ENCODE measurements around the gene CRB2.
A peak's percentile ranks its signal among the peaks of the same experiment; 100 is the strongest.

Gene CRB2

DNA sequence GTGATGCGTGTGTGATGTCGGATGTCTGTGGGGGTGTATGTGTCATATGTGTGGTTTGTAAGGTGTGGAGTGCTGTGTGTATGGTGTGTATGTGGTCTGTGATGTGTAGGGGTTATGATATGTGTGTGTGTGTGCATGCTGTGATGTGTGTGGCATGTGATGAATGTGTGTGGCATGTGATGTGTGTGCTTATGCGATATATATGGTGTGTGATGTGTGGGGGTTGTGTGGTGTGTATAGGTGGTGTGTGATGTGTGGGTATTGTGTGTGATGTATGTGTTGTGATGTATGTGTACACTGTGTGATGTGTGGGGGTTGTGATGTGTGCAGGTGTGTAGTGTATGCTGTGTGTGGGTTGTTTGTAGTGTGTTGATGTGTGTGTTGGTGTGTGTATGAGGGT is 9.2 kb upstream of the CRB2 start:
- no peak for DNase-seq (ENCODE audit: low read depth in 2 of 3, low spot score in 1 of 3)

DNA sequence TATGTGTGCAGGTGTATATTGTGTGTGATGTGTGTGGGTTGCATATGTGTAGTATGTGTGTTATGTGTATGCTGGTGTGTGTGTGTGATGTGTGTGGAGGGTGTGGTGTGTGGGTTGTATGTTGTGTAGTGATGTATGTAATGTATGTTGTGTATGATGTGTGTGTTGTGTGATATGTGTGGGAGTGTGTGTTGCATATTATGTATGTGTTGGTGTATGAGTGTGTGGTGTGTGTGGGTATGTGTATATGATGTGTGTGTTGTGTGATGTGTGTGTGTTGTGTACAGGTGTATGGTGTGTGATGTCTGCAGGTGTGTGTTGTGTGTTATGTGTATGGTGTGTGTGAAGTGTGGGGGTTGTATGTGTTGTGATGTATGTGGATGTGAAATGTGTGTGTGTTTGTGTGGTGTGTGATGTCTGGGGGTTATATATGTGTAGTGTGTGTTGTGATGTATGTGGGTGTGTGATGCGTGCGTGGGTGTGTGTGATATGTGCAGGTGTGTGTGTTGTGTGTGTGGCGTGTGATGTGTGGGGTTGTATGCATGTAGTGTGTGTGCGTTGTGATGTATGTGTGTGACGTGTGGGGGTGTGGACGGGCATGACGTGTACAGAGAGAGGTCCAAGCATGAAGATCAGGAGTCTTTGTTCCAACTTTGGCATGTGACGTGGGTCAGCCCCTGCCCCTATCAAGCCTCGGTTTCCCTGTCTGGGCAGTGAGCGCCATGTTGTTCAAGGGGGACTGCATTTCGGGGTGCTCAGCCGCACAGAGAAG is 8.5 kb upstream of the CRB2 start:
- DNase-seq (ENCODE audit: low read depth in 2 of 3, low spot score in 1 of 3) = no peak

DNA sequence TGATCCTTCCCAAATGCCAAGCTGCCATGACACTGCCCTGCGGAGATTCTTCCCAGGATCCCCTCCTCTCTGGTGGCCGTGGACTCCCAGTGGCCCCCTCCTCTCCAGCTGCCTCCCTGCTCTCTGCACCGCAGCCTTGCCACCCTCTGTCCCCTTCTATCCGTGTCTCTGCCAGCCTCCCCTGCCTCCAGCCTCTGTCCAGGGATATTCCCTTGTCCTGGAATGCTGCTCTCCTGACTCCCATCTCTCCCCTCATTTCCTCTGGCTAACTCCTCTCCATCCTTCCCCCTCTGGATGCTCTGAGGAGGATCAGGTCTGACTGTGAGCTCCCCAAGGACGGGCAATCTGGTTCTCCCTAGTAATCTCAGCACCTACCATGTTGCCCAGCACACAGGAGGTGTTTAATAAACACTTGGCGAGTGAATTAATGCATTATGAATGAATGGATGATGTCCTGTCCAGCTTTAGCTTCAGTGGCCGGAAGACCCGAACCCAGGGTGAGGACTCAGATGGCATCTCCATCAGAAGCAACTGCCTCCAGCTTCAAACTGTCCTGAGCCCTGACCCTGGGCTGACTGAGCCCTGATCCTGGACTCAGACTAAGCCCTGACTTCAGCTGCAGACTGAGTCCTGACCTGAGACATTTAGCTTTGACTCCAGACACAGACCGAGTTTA is 7.5 kb upstream of the CRB2 start:
- no peak for DNase-seq (ENCODE audit: low read depth in 2 of 3, low spot score in 1 of 3)

DNA sequence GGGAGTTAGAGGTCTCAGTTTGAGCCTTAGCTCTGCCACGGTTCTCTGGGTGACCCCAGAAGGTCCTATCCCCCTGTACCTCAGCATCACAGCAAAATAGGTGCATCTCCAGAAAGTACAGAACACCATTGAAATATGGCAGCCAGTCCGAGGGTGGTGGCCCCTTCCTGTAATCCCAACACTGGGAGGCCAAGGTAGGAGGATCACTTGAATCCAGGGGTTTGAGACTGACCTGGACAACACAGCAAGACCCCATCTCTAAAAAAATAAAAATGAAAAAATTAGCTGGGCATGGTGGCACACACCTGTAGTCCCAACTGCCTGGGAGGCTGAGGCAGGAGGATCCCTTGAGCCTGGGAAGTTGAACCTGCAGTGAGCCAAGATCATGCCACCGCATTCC is 7.0 kb upstream of the CRB2 start:
- DNase-seq (ENCODE audit: low read depth in 2 of 3, low spot score in 1 of 3) = no peak

DNA sequence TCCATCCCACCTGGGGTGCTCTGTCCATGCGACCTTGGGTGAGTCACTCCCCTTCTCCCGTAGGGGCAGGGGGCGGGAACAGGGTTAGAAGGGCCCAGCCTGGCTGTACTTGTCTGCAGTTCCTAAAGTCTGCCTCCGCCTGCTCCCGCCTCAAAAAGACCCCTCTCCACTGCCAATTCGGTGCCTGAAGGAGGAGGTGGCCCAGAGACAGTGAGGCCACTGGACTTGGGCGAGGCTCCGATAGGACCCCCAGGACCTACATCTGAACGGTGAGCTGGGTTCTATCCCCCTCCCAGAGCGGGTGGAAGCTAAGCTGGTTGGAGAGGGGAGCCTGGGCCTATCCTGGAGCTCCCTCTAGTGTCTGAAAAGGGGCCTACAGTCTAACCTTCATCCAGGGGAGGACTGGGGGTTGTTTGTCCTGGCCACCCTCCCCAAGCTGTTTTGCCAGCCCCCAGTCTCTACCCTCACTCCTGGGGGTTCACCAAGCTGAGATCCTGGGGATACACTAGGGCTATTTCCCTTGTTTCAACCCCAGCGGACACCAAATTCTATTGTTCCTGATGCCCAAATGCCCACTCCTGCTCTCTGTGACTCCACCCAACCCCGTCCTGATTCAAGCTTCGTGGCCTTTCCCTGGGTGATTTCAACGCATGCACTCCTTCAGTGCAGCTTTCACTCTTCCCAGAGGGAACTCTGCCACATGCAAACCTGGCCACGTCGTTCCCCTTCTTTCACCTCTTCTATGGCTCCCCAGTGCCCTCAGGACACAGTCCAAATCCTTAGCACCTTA is 6.1 kb upstream of the CRB2 start:
- peak; percentile 37 to 84 (median 52) for DNase-seq (ENCODE audit: low read depth in 2 of 3, low spot score in 1 of 3)

DNA sequence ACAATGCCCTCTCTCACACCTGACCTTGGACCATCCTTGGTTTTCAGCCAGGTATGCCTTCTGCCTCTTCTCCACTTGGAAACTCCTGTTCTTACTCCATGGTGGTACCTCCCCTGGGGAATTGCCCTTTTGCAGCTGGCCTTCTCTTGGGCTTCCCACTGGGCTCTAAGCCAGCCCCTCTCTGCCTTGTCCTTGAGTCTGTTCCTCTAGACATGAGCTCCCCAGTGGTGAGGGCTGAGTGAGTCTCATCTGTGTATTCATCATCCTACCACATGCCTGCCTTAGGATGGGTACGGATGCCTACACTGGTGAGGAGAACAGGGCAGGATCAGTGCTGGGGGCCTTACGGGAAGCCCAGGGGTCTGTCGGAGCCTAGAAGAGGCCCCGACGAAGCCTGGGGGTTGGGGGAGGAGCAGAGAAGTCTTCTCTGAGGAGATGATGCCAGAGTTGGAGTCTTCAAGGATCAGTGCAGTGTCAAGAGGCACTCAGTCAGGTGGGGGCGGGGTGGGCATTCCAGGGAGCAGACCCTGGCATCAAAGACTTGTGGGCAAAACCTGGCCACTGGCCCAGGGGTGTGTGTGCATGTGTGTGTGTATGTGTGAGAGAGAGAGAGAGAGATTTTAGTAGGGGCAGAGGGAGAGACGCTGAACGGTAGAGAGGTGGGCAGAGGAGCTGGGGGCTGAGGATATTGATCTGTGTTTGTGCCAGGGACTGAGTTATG is 5.2 kb upstream of the CRB2 start:
- no peak for DNase-seq (ENCODE audit: low read depth in 2 of 3, low spot score in 1 of 3)

DNA sequence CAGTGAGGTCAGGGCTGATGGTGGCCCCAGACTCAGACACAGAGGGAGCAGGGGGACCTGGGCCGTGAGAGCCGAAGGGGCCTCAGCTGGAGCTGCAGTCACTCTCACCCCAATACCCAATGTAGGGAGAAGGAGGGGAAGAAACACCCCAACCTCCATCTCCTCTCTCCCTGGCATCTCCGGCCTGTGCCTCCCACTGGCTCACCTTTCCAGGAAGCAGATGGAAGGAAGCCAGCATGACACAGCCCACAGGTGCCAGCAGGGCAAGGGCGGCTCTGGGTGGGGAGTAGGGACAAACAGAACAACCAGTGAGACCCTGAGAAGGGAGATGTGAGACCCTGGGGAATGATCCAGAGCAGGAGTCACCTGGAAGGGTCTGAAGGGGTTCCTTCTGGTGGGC is 3.0 kb upstream of the CRB2 start:
- DNase-seq (ENCODE audit: low read depth in 2 of 3, low spot score in 1 of 3) = no peak

DNA sequence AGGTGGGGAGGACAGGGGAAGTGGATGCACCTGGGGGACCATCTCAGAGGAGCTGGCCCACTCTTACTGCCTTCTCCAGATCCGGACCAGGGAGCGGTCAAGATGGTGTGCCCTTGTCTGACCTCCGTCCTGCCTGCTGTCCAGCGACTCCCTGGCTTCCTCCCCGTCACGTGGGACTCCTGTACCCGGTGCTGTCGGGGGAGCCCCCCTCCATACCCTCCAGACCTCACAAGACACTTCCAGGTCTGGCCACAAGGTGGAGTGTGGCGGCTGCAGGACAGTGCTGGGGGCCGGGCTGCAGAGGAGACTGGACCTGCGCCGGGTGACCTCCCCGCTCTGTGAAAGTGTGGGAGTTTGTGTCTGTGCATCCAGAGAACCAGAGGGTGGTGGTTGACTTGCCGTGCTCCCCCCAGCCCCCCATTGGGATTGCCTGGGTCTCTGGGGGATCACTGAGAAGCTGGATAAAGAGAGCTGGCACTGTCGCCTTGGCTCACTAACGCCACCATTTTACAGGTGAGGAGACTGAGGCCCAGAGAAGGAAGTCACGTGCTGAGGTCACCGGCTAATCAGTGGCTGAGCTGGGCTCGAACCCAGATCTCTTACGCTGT is 1.9 kb upstream of the CRB2 start:
- DNase-seq (ENCODE audit: low read depth in 2 of 3, low spot score in 1 of 3) = peak; percentile 11 to 58 (median 57)

DNA sequence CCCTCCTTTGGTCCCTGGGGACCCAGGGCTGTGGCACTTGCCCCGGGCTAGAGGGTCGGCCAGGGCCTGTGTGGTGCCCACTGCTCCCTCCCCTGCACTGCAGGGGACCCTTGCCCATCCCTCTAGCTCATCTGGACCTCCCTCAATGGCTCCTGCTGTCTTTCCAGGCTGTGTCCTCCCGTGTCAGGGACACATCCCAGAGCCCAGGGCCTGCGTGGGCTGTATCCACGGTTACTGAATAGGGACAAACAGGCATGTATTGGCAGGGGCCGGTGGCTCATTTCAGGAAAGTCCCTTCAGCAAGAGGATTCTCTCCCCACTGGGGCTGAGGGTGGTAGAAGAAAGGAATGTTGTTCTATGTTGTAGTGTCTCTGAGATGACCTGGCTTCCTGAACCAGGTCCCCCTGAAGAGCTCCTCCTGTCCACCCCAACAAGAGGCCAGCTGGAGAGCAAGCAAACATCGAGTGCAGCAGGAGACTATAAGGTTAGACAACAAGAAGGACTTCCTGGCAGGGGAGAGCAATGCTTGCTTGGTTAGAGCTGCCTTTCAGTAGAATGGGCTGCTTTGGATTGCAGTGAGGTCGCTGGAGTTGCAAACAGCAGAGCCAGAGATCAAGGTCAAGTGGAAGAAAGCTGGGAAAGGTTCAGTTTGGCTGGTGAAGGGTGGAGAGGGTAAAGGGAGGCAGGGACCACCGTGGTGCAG is 1.0 kb upstream of the CRB2 start:
- no peak for DNase-seq (ENCODE audit: low read depth in 2 of 3, low spot score in 1 of 3)

DNA sequence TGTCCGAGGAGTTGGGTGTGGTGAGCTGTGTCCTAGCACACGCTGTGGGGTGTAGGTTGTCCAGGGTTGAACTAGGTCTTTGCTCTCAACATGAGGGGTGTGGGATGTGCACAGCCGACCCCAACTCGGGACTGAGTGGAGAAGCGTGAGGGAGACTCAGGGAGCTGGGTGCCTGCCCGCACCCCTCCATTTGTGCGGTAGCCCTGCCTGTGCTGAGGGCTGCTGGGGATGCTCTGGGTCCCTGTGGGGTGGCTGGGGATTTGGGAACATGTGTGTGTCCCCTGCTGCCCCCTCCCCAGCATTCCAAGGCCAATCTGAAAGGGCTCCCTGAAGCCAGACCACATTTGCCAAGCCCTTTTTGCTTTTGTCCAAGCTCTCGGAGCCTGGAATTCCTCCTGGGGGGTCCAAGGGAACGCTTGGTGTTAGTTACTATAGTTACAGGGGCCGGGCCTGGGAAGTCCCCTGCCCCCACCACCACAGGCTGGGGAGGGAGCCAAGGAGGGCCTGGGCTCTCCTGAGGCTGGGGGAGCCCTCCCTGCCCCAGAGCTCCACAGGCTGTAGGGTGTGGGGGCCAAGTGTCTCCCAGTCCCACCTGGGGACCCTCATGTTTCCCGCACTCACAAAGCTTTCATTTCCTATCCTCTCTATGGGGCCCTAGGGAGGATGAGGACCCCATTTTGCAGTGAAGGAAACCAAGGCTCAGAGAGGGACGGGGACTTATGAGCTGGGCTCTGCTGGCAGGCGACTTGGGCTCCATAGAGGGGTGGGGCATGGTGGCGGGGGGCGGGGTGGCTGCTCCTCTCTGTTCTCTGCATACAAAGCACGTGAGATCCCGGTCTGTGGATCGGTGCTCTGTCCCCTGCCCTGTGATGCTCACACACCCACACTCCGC is 1.1 kb downstream of the CRB2 start:
- DNase-seq (ENCODE audit: low read depth in 2 of 3, low spot score in 1 of 3) = no peak

DNA sequence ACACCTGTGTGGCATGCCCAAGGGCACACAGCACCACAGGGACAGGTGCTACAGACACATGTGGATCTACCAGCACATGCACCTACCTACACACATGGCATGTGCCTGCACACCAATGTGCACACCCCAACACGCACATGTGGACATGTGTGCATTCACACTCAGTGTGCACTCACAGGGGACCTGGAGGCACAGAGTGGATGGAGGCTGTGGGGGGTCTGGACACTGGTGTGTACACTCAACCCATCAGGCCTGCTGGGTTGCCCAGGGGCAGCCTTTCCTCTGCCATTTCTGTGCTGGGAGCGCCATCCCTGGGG is 1.7 kb downstream of the CRB2 start:
- DNase-seq (ENCODE audit: low read depth in 2 of 3, low spot score in 1 of 3) = no peak

DNA sequence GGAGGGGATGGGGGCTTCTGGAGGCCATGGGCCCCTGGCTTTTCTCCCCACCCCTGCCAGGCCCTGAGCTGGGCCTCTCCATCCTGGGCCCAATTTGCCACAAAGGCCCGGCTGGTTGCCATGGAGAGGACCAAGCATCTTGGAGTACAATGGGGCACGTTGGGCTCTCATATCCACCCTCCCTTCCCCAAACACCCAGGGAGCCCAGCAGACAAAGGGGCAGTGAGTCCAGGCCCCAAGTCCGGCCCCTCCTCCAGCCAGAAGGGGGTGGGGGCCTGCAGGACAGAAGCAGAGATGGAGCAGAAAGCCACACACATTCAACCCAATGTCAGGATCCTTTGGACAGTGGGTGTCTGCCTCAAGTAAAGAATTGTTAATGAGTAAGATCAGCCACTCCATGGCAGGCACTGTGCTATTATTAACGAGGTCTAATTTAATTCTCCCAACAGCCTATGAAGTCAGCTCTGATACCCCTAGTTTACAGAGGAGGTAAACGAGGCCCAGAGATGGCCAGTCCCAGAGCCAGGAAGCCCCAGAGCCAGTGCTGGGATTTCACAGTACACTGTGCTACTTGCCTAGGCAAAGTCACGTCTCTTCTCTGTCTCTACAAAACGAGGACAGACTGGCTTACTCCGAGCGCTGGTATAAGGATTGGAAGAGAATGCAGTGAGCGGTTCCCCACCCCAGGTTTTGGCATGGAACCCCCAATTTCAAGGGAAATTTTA is 2.3 kb downstream of the CRB2 start:
- DNase-seq (ENCODE audit: low read depth in 2 of 3, low spot score in 1 of 3) = no peak

DNA sequence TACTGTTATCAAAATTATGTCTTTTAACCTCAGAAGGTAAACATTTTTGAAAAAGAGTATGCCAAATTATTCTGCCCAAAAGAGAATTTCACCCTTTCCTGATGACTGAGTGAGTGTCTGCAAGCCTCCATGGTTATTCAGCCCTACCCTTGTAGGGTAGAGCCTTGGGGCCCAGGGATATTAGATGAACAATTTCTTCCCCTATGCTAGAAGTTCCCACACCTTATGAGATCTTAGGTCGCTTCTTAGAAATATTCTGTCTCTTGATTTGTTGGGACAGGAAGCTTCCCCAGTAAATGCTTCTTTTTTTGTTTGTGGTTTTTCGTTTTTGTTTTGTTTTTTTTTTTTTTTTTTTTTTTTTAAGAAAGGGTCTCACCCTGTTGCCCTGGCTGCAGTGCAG is 3.1 kb downstream of the CRB2 start:
- no peak for DNase-seq (ENCODE audit: low read depth in 2 of 3, low spot score in 1 of 3)

DNA sequence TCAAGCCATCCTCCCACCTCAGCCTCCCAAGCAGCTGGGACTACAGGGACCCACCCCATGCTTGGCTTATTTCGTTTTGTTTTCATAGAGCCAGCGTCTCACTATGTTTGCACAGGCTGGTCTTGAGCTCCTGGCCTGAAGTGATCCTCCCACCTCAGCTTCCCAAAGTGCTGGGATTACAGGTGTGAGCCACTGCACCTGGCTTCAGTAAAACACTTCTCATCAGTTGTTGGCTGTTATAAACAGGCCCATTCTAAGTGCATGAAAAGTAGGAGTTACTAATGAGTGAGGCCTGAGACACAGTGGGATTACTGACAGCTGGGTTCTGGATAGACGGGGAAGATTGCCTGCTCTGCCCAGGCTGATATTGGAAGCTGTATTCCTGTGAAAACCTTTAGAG is 3.5 kb downstream of the CRB2 start:
- no peak for DNase-seq (ENCODE audit: low read depth in 2 of 3, low spot score in 1 of 3)

DNA sequence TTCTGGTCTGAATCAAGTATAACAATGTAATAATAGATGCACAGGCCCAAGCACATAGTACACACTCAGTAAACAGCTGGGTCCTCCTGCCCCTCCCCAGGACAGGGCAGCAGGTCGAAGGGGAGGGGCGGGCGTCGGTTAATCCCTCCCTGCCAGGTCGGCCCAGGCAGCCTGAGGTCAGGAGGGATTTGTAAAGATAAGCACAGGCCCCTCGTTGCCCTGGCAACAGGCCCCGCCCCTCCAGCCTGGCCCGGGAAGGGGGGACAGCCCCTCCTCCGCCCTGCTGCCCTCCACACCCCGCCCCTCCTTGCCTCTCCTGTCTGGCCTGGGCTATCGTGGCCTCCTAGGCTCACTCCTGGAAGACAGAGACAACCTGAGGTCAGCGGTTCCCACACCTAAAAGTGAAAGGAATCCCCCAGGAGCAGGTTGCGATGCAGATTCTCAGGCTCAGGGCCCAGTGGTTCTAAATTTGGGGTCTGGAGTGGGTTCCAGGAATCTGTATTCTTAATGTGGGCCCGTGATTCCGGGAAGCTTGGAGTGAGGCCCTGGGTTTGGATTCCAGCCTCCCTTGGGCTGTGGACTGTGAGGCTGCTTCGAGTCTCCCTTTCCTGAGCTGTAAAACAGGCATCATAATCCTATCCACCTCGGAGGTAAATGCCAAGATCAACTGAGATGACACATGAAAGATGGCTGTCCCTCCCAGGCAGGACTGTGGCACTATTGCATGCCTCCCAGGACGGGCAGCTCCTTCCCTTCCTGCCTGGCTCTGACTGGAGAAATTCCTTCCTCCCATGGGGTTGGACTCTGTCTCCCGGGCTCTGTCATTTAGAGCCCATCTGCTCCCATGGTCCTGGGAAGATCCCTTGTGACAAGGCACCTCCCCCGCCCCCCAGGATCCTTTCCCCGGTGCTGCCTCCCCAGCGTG is 4.4 kb downstream of the CRB2 start:
- DNase-seq (ENCODE audit: low read depth in 2 of 3, low spot score in 1 of 3) = peak in 2 of 3 donors; percentile 22 to 29

DNA sequence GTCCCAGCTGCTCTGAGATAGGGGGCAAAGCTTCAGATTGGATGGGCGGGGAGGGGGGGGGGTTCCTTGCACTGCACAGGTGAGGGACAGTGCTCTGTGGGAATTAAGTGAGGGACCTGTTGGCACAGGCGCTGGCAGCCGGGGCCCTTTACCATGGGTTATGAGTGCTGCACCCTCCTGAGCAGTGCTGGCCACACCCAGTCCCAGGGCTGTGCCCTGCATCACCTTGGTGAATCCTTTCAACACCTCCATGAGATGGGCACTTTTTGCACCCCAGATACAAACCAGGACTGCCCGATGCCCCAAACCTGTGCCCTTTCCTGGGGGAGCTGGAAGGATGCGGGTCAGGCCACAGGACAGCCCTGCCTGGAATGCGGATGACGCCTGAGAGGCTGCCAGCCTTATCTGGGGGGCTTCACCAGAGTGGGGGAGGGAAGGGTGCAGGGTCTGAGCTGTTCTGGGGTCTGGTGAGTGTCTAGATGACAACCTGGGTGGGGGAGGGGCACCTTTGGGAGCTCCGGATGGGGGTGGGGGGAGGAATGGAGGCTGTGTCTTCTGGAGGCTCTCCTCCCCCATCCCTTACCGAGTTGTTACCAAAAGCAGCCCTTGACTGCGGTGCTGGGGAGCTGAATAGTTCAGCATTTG is 5.2 kb downstream of the CRB2 start:
- no peak for DNase-seq (ENCODE audit: low read depth in 2 of 3, low spot score in 1 of 3)

DNA sequence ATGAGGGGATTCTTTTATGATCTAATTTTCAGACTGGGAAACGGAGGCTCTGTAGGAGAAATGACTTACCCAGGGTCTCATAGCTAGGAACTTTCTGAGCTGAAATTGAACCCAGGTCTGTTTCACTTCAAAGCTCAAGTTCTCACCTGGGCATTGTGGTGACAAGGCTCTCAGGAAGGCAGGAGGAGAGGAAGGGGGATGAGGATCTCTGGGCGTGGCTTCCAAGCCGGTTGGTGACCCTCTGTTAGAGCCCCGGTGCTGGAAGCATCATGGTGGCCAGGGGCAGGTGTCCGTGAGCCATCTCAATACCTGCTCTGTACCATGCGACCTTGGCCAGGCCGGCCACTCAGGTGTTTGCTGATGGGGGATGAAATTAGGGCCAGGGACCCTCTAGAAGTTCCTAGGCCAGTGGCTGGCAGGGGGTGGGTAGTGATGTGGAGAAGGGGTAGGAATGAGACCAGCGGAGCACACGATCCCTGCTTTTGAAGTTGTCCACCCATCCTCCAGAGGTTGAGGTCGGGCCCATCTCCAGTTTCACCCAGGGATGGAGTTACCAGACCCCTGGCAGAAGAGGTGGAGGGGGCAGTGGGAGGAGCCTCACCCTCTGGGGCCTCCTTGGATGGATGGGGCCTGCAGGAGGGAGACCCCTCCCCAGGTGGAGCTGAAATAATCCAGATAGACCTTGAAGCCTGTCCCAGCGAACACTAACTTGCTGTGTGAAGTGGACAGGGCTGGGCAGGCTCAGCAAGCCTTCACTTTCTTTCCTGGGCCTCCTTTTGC is 5.9 kb downstream of the CRB2 start:
- no peak for DNase-seq (ENCODE audit: low read depth in 2 of 3, low spot score in 1 of 3)
